H9 (cell line): ENCODE measurements around the gene LTK. TPM values are rescaled to one million over a fixed set of nuclear protein-coding genes. Genes with fewer than 3 reads are reported as not detected.

Experiments
- DNase-seq: peaks from one replicate; pipeline ENCODE4 v3.0.0-alpha.2; 2017
- H2AFZ ChIP-seq: one replicate; pipeline ENCODE4 v1.6.1; 2013; ENCODE audit warnings: mild to moderate bottlenecking, low read length, control low read depth, moderate library complexity
- H2AK5ac ChIP-seq: 2 replicates; pipeline ENCODE4 v1.6.1; 2013; ENCODE audit warnings: low read length, control low read depth, mixed read lengths; ENCODE audit not compliant: insufficient read length
- H2BK120ac ChIP-seq: one replicate; pipeline ENCODE4 v1.6.1; 2013; ENCODE audit warnings: low read depth, mild to moderate bottlenecking, low read length, control low read depth, inconsistent platforms; ENCODE audit not compliant: poor library complexity, severe bottlenecking
- H2BK12ac ChIP-seq: 2 replicates; pipeline ENCODE4 v1.6.1; 2013; ENCODE audit warnings: low read length, control low read depth, mixed read lengths, low read depth; ENCODE audit not compliant: insufficient read length
- H2BK15ac ChIP-seq: 2 replicates; pipeline ENCODE4 v1.6.1; 2013; ENCODE audit warnings: low read depth, low read length, control low read depth
- H2BK20ac ChIP-seq: one replicate; pipeline ENCODE4 v1.6.1; 2013; ENCODE audit warnings: low read depth, mild to moderate bottlenecking, low read length, control low read depth, inconsistent platforms; ENCODE audit not compliant: poor library complexity, severe bottlenecking
- H2BK5ac ChIP-seq: 2 replicates; pipeline ENCODE4 v1.6.1; 2013; ENCODE audit warnings: low read length, control low read depth, mixed read lengths; ENCODE audit not compliant: insufficient read length
- H3K14ac ChIP-seq: 2 replicates; pipeline ENCODE4 v1.6.1; 2013; ENCODE audit warnings: low read length, control low read depth; ENCODE audit not compliant: insufficient read depth
- H3K18ac ChIP-seq: 2 replicates; pipeline ENCODE4 v1.6.1; 2013; ENCODE audit warnings: low read depth, mild to moderate bottlenecking, mixed read lengths, low read length, control low read depth; ENCODE audit not compliant: insufficient read length
- H3K23ac ChIP-seq: 2 replicates; pipeline ENCODE4 v1.6.1; 2013; ENCODE audit warnings: low read length, control low read depth, mixed read lengths, low read depth; ENCODE audit not compliant: insufficient read length
- H3K23me2 ChIP-seq: 2 replicates; pipeline ENCODE4 v1.6.1; 2013; ENCODE audit warnings: low read depth, mild to moderate bottlenecking, mixed read lengths, low read length, control low read depth; ENCODE audit not compliant: insufficient read length, poor library complexity, severe bottlenecking
- H3K27ac ChIP-seq: 2 replicates; pipeline ENCODE4 v1.5.1; 2013; ENCODE audit warnings: low read length, control low read depth, mixed read lengths, low read depth; ENCODE audit not compliant: insufficient read length
- H3K27me3 ChIP-seq: 2 replicates; pipeline ENCODE4 v1.6.1; 2013; ENCODE audit warnings: low read length, control low read depth, inconsistent platforms; ENCODE audit not compliant: insufficient read depth
- H3K4ac ChIP-seq: 2 replicates; pipeline ENCODE4 v1.6.1; 2013; ENCODE audit warnings: low read depth, mild to moderate bottlenecking, control low read depth, inconsistent platforms, low read length, moderate library complexity
- H3K4me1 ChIP-seq: 2 replicates; pipeline ENCODE4 v1.6.1; 2013; ENCODE audit warnings: low read length, control low read depth, inconsistent platforms; ENCODE audit not compliant: insufficient read depth
- H3K4me2 ChIP-seq: 2 replicates; pipeline ENCODE4 v1.6.1; 2013; ENCODE audit warnings: low read length, control low read depth, mixed read lengths; ENCODE audit not compliant: insufficient read length, insufficient read depth
- H3K56ac ChIP-seq: 2 replicates; pipeline ENCODE4 v1.6.1; 2013; ENCODE audit warnings: low read depth, mild to moderate bottlenecking, mixed read lengths, low read length, control low read depth; ENCODE audit not compliant: insufficient read length
- H3K79me1 ChIP-seq: 2 replicates; pipeline ENCODE4 v1.6.1; 2013; ENCODE audit warnings: low read depth, mild to moderate bottlenecking, moderate library complexity, low read length, control low read depth, inconsistent platforms; ENCODE audit not compliant: insufficient read depth, poor library complexity, severe bottlenecking
- H3K79me2 ChIP-seq: 2 replicates; pipeline ENCODE4 v1.6.1; 2013; ENCODE audit warnings: low read length, control low read depth, inconsistent platforms; ENCODE audit not compliant: insufficient read depth
- H3K9ac ChIP-seq: 2 replicates; pipeline ENCODE4 v1.6.1; 2013; ENCODE audit warnings: low read length, control low read depth, mixed read lengths; ENCODE audit not compliant: insufficient read length; ENCODE audit errors: extremely low read depth
- H3K9me3 ChIP-seq: one replicate; pipeline ENCODE4 v1.6.1; 2013; ENCODE audit warnings: low read depth, low read length, inconsistent platforms; ENCODE audit not compliant: control insufficient read depth
- H3T11ph ChIP-seq: one replicate; pipeline ENCODE4 v1.6.1; 2013; ENCODE audit warnings: mild to moderate bottlenecking, low read length, control low read depth, inconsistent platforms
- H4K20me1 ChIP-seq: one replicate; pipeline ENCODE4 v1.6.1; 2013; ENCODE audit not compliant: control insufficient read depth, insufficient read length, insufficient read depth
- H4K5ac ChIP-seq: 2 replicates; pipeline ENCODE4 v1.6.1; 2013; ENCODE audit warnings: low read depth, mild to moderate bottlenecking, mixed read lengths, low read length, control low read depth; ENCODE audit not compliant: insufficient read length
- H4K8ac ChIP-seq: replicated peaks from 2 replicates; pipeline ENCODE4 v1.6.1; 2013; ENCODE audit warnings: low read length, control low read depth, mixed read lengths, low read depth; ENCODE audit not compliant: insufficient read length
- H4K91ac ChIP-seq: 2 replicates; pipeline ENCODE4 v1.6.1; 2013; ENCODE audit warnings: low read depth, mild to moderate bottlenecking, moderate library complexity, mixed read lengths, low read length, control low read depth; ENCODE audit not compliant: insufficient read length
- H3K27ac Mint-ChIP-seq, 3 experiments: 2 replicates in 2 of 3; 3 replicates in 1 of 3; pipeline ENCODE4 v1.8.0; 2020 to 2021; ENCODE audit warnings: mixed read lengths in 3 of 3, mild to moderate bottlenecking in 1 of 3, moderate library complexity in 1 of 3
- H3K27me3 Mint-ChIP-seq: 2 replicates; pipeline ENCODE4 v1.8.0; 2021; ENCODE audit warnings: low read depth, mild to moderate bottlenecking, moderate library complexity, mixed read lengths
- H3K36me3 Mint-ChIP-seq, 3 experiments: 2 replicates in 2 of 3; 3 replicates in 1 of 3; pipeline ENCODE4 v1.8.0; 2020 to 2021; ENCODE audit warnings: low read depth in 3 of 3, mixed read lengths in 3 of 3; ENCODE audit not compliant: insufficient read depth in 1 of 3
- H3K4me1 Mint-ChIP-seq, 2 experiments: 2 replicates each; pipeline ENCODE4 v1.8.0; 2020; ENCODE audit warnings: mixed read lengths in 2 of 2
- H3K4me3 Mint-ChIP-seq, 2 experiments: 2 replicates in 1 of 2; 3 replicates in 1 of 2; pipeline ENCODE4 v1.8.0; 2020 to 2021; ENCODE audit warnings: mild to moderate bottlenecking in 2 of 2, mixed read lengths in 2 of 2, moderate library complexity in 1 of 2
- H3K9me3 Mint-ChIP-seq, 2 experiments: 2 replicates in 1 of 2; 3 replicates in 1 of 2; pipeline ENCODE4 v1.8.0; 2020; ENCODE audit warnings: mild to moderate bottlenecking in 2 of 2, mixed read lengths in 2 of 2, moderate library complexity in 1 of 2
- CTCF ChIP-seq: fragments of 200-600 bp; sonication (generic); conservative IDR thresholded peaks from 3 replicates; pipeline ENCODE4 v1.8.0; 2021; ENCODE audit warnings: antibody characterized with exemption, mild to moderate bottlenecking
- WGBS: extraction: QIAGEN DNeasy Blood & Tissue Kit; methylation state at CpG from one replicate; pipeline ENCODE4 v1.1.7; 2013; ENCODE audit warnings: missing lambda C conversion rate, low lambda C conversion rate, mixed read lengths; ENCODE audit not compliant: insufficient read length; ENCODE audit errors: extremely low coverage; 5-methylcytosine and 5-hydroxymethylcytosine counted together
- total RNA-seq: library from RNA; stranded (reverse); gene quantifications from 2 replicates; pipeline ENCODE4 v1.2.1, GENCODE V29; 2021

LTK gene
- total RNA-seq, 1 experiment from 2014 or later, result 0.31 TPM

- Histone ChIP-seq H3K79me2 (no peaks in the 10 kb centered on the region), H3K4me2 (peak overlapping the region; percentile 50), H2AK5ac (no peak overlapping the region), H3K23ac (no peak overlapping the region), H4K8ac (no peak overlapping the region), H2BK120ac (no peak overlapping the region), H2BK20ac (no peak overlapping the region), H2BK12ac (no peak overlapping the region), H3K27me3 (peaks cover 75% of the 10 kb centered on the region), H3K4me1 (no peaks in the 10 kb centered on the region), H3T11ph (no peak overlapping the region), H3K79me1 (no peaks in the 10 kb centered on the region), H3K56ac (no peak overlapping the region), H3K27ac (no peak overlapping the region), H2AFZ (no peak overlapping the region), H2BK5ac (no peak overlapping the region), H4K20me1 (no peaks in the 10 kb centered on the region), H4K91ac (no peak overlapping the region), H3K4ac (no peak overlapping the region), H4K5ac (no peak overlapping the region), H3K9me3 (no peaks in the 10 kb centered on the region), H3K14ac (no peak overlapping the region), H3K9ac (no peak overlapping the region), H3K18ac (no peak overlapping the region), H3K23me2 (peaks cover 25% of the 10 kb centered on the region), H2BK15ac (no peak overlapping the region)
- no peak for TF ChIP-seq CTCF
- H3K4me3 Mint-ChIP-seq, result peak overlapping the region; percentile 41 to 74
- H3K36me3 Mint-ChIP-seq, result no peaks in the 10 kb centered on the region; a peak in 1 of 7 replicates
- no peak overlapping the region for H3K27ac Mint-ChIP-seq
- no peaks in the 10 kb centered on the region; a peak in 2 of 5 replicates for H3K9me3 Mint-ChIP-seq
- peak; percentile 63 for DNase-seq
- peaks cover 93% of the 10 kb centered on the region for H3K27me3 Mint-ChIP-seq
- WGBS, result no CpG with 5 or more reads among the region's 60 CpGs
- H3K4me1 Mint-ChIP-seq, result peaks cover 8 to 18% of the 10 kb centered on the region in 2 experiments
Observed at GRCh38 chr15:41494922-41495735, 18.5 kb downstream of the LTK start.
